HepG2 (cell line): ENCODE measurements around the gene ARMH2. TPM values are rescaled to one million over a fixed set of nuclear protein-coding genes. Genes with fewer than 3 reads are reported as not detected.

Experiments used
- AGO2 ChIP-seq: fragments of 200-400 bp; formaldehyde crosslinking; optimal IDR thresholded peaks from 2 replicates; pipeline ENCODE3; 2017; ENCODE audit warnings: mild to moderate bottlenecking, low read depth, low read length, moderate library complexity
- KMT2A ChIP-seq: sonication (generic); formaldehyde crosslinking; IDR thresholded peaks from 2 replicates; pipeline ENCODE4 v1.4.0; 2020; ENCODE audit warnings: missing genetic modification reagents
- MIER3 ChIP-seq: IDR thresholded peaks from 2 replicates; pipeline ENCODE4 v1.6.1; 2016; ENCODE audit warnings: missing compliant biosample characterization, borderline replicate concordance
- NFIC ChIP-seq: IDR thresholded peaks from 2 replicates; pipeline ENCODE4 v1.6.1; 2012; ENCODE audit warnings: mild to moderate bottlenecking, low read length, inconsistent platforms
- PAX8 ChIP-seq: sonication (generic); formaldehyde crosslinking; IDR thresholded peaks from 2 replicates; pipeline ENCODE4 v1.8.0; 2022; ENCODE audit warnings: mild to moderate bottlenecking, missing genetic modification reagents, borderline replicate concordance
- PCBP1 ChIP-seq: fragments of 200-400 bp; formaldehyde crosslinking; IDR thresholded peaks from 2 replicates; pipeline ENCODE4 v1.6.1; 2017; ENCODE audit warnings: mild to moderate bottlenecking, low read depth, low read length, borderline replicate concordance
- RBM22 ChIP-seq: fragments of 200-400 bp; formaldehyde crosslinking; optimal IDR thresholded peaks from 2 replicates; pipeline ENCODE3; 2017; ENCODE audit warnings: mild to moderate bottlenecking, low read length, moderate library complexity
- SETDB1 ChIP-seq: sonication (generic); formaldehyde crosslinking; IDR thresholded peaks from 2 replicates; pipeline ENCODE4 v1.5.1; 2020; ENCODE audit warnings: missing genetic modification reagents, mild to moderate bottlenecking, borderline replicate concordance
- TOPORS ChIP-seq: sonication (generic); formaldehyde crosslinking; IDR thresholded peaks from 2 replicates; pipeline ENCODE4 v1.8.0; 2023; ENCODE audit warnings: mild to moderate bottlenecking, missing genetic modification reagents
- ZBTB1 ChIP-seq: sonication (generic); formaldehyde crosslinking; IDR thresholded peaks from 2 replicates; pipeline ENCODE4 v1.4.0; 2020; ENCODE audit warnings: missing genetic modification reagents, borderline replicate concordance
- ZC3H4 ChIP-seq: sonication (generic); formaldehyde crosslinking; IDR thresholded peaks from 2 replicates; pipeline ENCODE4 v1.4.0; 2020; ENCODE audit warnings: missing genetic modification reagents, borderline replicate concordance
- ZNF503 ChIP-seq: sonication (generic); formaldehyde crosslinking; IDR thresholded peaks from 2 replicates; pipeline ENCODE4 v1.4.0; 2020; ENCODE audit warnings: missing genetic modification reagents
- ZNF598 ChIP-seq: sonication (generic); formaldehyde crosslinking; IDR thresholded peaks from 2 replicates; pipeline ENCODE4 v1.5.1; 2020; ENCODE audit warnings: mild to moderate bottlenecking, missing genetic modification reagents, borderline replicate concordance
- polyA plus RNA-seq, 8 experiments: library from polyadenylated mRNA; depleted of rRNA in 3 of 8; stranded (reverse) in 7 of 8; unstranded in 1 of 8; fragments of >200 nt; fragmentation: Illumina TruSeq in 4 of 8; extraction: Trizol in 4 of 8; gene quantifications; 2 replicates each; pipeline versions ENCODE4 v1.2.1 to v1.2.3, GENCODE V29; 2011 to 2016; ENCODE audit warnings: low read depth in 4 of 8, missing spikeins in 1 of 8, mixed read lengths in 1 of 8; ENCODE audit not compliant: insufficient read depth in 1 of 8
- total RNA-seq, 5 experiments: library from RNA; depleted of rRNA; stranded (reverse); fragments of >200 nt; fragmentation: Illumina TruSeq; extraction: Trizol; gene quantifications; 2 replicates each; pipeline ENCODE4 v1.2.3, GENCODE V29; 2016; ENCODE audit warnings: low read depth in 1 of 5
- TF ChIP-seq, protein P1 (sequence below), 2 experiments: sonication (generic) in 1 of 2; formaldehyde crosslinking in 1 of 2; IDR thresholded peaks; 2 replicates each; pipeline versions ENCODE4 v1.4.0 to v1.6.1; 2016 to 2020; ENCODE audit warnings: borderline replicate concordance in 1 of 2, low read depth in 1 of 2, mild to moderate bottlenecking in 1 of 2, missing genetic modification reagents in 1 of 2
- TF ChIP-seq, protein P2 (sequence below), 2 experiments: IDR thresholded peaks; 2 replicates each; pipeline ENCODE4 v1.6.1; 2011 to 2012; ENCODE audit warnings: low read length in 2 of 2, borderline replicate concordance in 1 of 2, low read depth in 1 of 2, mild to moderate bottlenecking in 1 of 2, moderate library complexity in 1 of 2
- TF ChIP-seq, protein P3 (sequence below): IDR thresholded peaks from 2 replicates; pipeline ENCODE4 v1.6.1; 2016; ENCODE audit warnings: missing biosample characterization, missing genetic modification reagents, low read depth

ARMH2 gene
- total and polyA plus RNA-seq, 2 of the 13 experiments (the other 11 are each of a cell fraction or from before 2014, with no cell fraction given), result not detected

- TF ChIP-seq, protein P1, sequence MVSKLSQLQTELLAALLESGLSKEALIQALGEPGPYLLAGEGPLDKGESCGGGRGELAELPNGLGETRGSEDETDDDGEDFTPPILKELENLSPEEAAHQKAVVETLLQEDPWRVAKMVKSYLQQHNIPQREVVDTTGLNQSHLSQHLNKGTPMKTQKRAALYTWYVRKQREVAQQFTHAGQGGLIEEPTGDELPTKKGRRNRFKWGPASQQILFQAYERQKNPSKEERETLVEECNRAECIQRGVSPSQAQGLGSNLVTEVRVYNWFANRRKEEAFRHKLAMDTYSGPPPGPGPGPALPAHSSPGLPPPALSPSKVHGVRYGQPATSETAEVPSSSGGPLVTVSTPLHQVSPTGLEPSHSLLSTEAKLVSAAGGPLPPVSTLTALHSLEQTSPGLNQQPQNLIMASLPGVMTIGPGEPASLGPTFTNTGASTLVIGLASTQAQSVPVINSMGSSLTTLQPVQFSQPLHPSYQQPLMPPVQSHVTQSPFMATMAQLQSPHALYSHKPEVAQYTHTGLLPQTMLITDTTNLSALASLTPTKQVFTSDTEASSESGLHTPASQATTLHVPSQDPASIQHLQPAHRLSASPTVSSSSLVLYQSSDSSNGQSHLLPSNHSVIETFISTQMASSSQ (IDR thresholded peaks at IDR 0.05; ENCODE audit: low read depth), result no peak
- TF ChIP-seq, protein P1 (CRISPR knock-in tag; IDR thresholded peaks at IDR 0.05; ENCODE audit: borderline replicate concordance), result no peak
- no peak for TF ChIP-seq ZBTB1 (CRISPR knock-in tag)
- no peak for TF ChIP-seq ZC3H4
- no peak for TF ChIP-seq PAX8 (CRISPR knock-in tag)
- TF ChIP-seq, protein P2, sequence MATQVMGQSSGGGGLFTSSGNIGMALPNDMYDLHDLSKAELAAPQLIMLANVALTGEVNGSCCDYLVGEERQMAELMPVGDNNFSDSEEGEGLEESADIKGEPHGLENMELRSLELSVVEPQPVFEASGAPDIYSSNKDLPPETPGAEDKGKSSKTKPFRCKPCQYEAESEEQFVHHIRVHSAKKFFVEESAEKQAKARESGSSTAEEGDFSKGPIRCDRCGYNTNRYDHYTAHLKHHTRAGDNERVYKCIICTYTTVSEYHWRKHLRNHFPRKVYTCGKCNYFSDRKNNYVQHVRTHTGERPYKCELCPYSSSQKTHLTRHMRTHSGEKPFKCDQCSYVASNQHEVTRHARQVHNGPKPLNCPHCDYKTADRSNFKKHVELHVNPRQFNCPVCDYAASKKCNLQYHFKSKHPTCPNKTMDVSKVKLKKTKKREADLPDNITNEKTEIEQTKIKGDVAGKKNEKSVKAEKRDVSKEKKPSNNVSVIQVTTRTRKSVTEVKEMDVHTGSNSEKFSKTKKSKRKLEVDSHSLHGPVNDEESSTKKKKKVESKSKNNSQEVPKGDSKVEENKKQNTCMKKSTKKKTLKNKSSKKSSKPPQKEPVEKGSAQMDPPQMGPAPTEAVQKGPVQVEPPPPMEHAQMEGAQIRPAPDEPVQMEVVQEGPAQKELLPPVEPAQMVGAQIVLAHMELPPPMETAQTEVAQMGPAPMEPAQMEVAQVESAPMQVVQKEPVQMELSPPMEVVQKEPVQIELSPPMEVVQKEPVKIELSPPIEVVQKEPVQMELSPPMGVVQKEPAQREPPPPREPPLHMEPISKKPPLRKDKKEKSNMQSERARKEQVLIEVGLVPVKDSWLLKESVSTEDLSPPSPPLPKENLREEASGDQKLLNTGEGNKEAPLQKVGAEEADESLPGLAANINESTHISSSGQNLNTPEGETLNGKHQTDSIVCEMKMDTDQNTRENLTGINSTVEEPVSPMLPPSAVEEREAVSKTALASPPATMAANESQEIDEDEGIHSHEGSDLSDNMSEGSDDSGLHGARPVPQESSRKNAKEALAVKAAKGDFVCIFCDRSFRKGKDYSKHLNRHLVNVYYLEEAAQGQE (IDR thresholded peaks at IDR 0.05; ENCODE audit: borderline replicate concordance in 1 of 2, low read depth in 1 of 2, low read length in 2 of 2), result no peak
- TF ChIP-seq, protein P3, sequence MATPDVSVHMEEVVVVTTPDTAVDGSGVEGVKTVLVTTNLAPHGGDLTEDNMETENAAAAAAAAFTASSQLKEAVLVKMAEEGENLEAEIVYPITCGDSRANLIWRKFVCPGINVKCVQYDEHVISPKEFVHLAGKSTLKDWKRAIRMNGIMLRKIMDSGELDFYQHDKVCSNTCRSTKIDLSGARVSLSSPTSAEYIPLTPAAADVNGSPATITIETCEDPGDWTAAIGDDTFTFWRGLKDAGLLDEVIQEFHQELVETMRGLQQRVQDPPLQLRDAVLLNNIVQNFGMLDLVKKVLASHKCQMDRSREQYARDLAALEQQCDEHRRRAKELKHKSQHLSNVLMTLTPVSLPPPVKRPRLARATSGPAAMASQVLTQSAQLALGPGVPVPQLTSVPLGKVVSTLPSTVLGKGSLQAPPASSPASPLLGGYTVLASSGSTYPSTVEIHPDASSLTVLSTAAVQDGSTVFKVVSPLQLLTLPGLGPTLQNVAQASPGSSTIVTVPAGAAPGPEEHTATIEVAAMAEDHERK (CRISPR knock-in tag), result no peak
- no peak for TF ChIP-seq PCBP1
- TF ChIP-seq TOPORS (CRISPR knock-in tag), result no peak
- TF ChIP-seq KMT2A (CRISPR knock-in tag), result no peak
- TF ChIP-seq SETDB1 (CRISPR knock-in tag), result no peak
- no peak for TF ChIP-seq ZNF503 (CRISPR knock-in tag)
- no peak for TF ChIP-seq NFIC
- TF ChIP-seq MIER3 (CRISPR knock-in tag), result no peak
- TF ChIP-seq AGO2, result no peak
- TF ChIP-seq RBM22, result no peak
- TF ChIP-seq ZNF598 (CRISPR knock-in tag), result no peak
These were observed 3.7 kb upstream of the ARMH2 start (continued) for GRCh38 chr6:24802271-24803059.
